Liver (tissue), 9 donors: ENCODE measurements around the gene ALB. TPM values are rescaled to one million over a fixed set of nuclear protein-coding genes. Genes with fewer than 3 reads are reported as not detected.
"Not testable (repeated sequence)": the region's sequence is repeated elsewhere in the genome, so short reads cannot be mapped to it uniquely, and the experiment has no call there.

Source experiments
- DNase-seq: peaks from one replicate; pipeline ENCODE4 v3.0.0-alpha.2; 2017; ENCODE audit warnings: low spot score
- H3K27ac ChIP-seq, 2 donors: one replicate each; pipeline ENCODE4 v1.7.0; 2013; ENCODE audit warnings: inconsistent platforms in 2 of 2, low read length in 2 of 2, control low read depth in 1 of 2, low read depth in 1 of 2, mild to moderate bottlenecking in 1 of 2
- H3K27me3 ChIP-seq, 4 donors: one replicate each; pipeline versions ENCODE4 v1.6.1 to v1.7.0; 2013; ENCODE audit warnings: low read length in 3 of 4, inconsistent platforms in 1 of 4, mild to moderate bottlenecking in 1 of 4, moderate library complexity in 1 of 4; ENCODE audit not compliant: control insufficient read depth in 4 of 4, insufficient read depth in 4 of 4
- H3K36me3 ChIP-seq, 4 donors: one replicate each; pipeline versions ENCODE4 v1.6.1 to v1.7.0; 2013; ENCODE audit warnings: low read length in 3 of 4, mild to moderate bottlenecking in 3 of 4, low read depth in 1 of 4, moderate library complexity in 1 of 4; ENCODE audit not compliant: control insufficient read depth in 4 of 4, insufficient read depth in 3 of 4
- H3K4me1 ChIP-seq, 4 donors: one replicate each; pipeline versions ENCODE4 v1.6.1 to v1.7.0; 2013; ENCODE audit warnings: low read length in 3 of 4, mild to moderate bottlenecking in 3 of 4, moderate library complexity in 1 of 4; ENCODE audit not compliant: control insufficient read depth in 4 of 4, insufficient read depth in 4 of 4
- H3K4me3 ChIP-seq, 3 donors: one replicate each; pipeline versions ENCODE4 v1.6.1 to v1.7.0; 2013; ENCODE audit warnings: low read length in 3 of 3, control low read depth in 1 of 3, low read depth in 1 of 3, mild to moderate bottlenecking in 1 of 3
- H3K9ac ChIP-seq, 2 donors: one replicate each; pipeline ENCODE4 v1.7.0; 2013; ENCODE audit warnings: low read length in 2 of 2, mild to moderate bottlenecking in 2 of 2, moderate library complexity in 2 of 2, control low read depth in 1 of 2, low read depth in 1 of 2
- H3K9me3 ChIP-seq, 4 donors: one replicate each; pipeline versions ENCODE4 v1.6.1 to v1.7.0; 2013; ENCODE audit warnings: low read length in 3 of 4; ENCODE audit not compliant: control insufficient read depth in 4 of 4
- EGR1 ChIP-seq, 2 donors: IDR thresholded peaks; 2 replicates each; pipeline ENCODE4 v1.6.1; 2016 to 2018; ENCODE audit warnings: antibody characterized with exemption in 2 of 2, low read depth in 2 of 2
- FOXA1 ChIP-seq: IDR thresholded peaks from 2 replicates; pipeline ENCODE4 v1.6.1; 2016; ENCODE audit warnings: antibody characterized with exemption
- FOXA2 ChIP-seq: IDR thresholded peaks from 2 replicates; pipeline ENCODE4 v1.6.1; 2016; ENCODE audit warnings: antibody characterized with exemption
- GABPA ChIP-seq, 2 donors: IDR thresholded peaks in 1 of 2; conservative IDR thresholded peaks in 1 of 2; 2 replicates each; pipeline ENCODE4 v1.6.1; 2016; ENCODE audit warnings: antibody characterized with exemption in 2 of 2, mild to moderate bottlenecking in 1 of 2, moderate library complexity in 1 of 2
- HNF4A ChIP-seq, 2 donors: conservative IDR thresholded peaks; 2 replicates each; pipeline ENCODE4 v1.6.1; 2016; ENCODE audit warnings: antibody characterized with exemption in 2 of 2, mild to moderate bottlenecking in 2 of 2
- HNF4G ChIP-seq: IDR thresholded peaks from 2 replicates; pipeline ENCODE4 v1.6.1; 2016; ENCODE audit warnings: antibody characterized with exemption
- JUND ChIP-seq, 2 donors: IDR thresholded peaks; 2 replicates each; pipeline ENCODE4 v1.6.1; 2016; ENCODE audit warnings: antibody characterized with exemption in 2 of 2
- NR2F2 ChIP-seq: IDR thresholded peaks from 2 replicates; pipeline ENCODE4 v1.6.1; 2016; ENCODE audit warnings: antibody characterized with exemption
- RAD21 ChIP-seq, 2 donors: IDR thresholded peaks; 2 replicates each; pipeline ENCODE4 v1.6.1; 2016; ENCODE audit warnings: antibody characterized with exemption in 2 of 2, mild to moderate bottlenecking in 2 of 2
- RXRA ChIP-seq, 2 donors: IDR thresholded peaks; 2 replicates each; pipeline ENCODE4 v1.6.1; 2017 to 2018; ENCODE audit warnings: antibody characterized with exemption in 2 of 2, mild to moderate bottlenecking in 1 of 2
- SP1 ChIP-seq: IDR thresholded peaks from 2 replicates; pipeline ENCODE4 v1.6.1; 2018; ENCODE audit warnings: antibody characterized with exemption, mild to moderate bottlenecking
- TAF1 ChIP-seq: conservative IDR thresholded peaks from 2 replicates; pipeline ENCODE4 v1.6.1; 2016; ENCODE audit warnings: antibody characterized with exemption, mild to moderate bottlenecking
- YY1 ChIP-seq: IDR thresholded peaks from 2 replicates; pipeline ENCODE4 v1.6.1; 2016; ENCODE audit warnings: antibody characterized with exemption, mild to moderate bottlenecking
- WGBS: extraction: QIAGEN DNeasy Blood & Tissue Kit; methylation state at CpG from one replicate; pipeline ENCODE4 v1.1.7; 2013; 5-methylcytosine and 5-hydroxymethylcytosine counted together
- polyA plus RNA-seq, 2 donors: library from polyadenylated mRNA; stranded (reverse) in 1 of 2; unstranded in 1 of 2; fragments of 200-250 nt in 1 of 2; fragments of >200 nt in 1 of 2; fragmentation: Nextera tagmentation in 1 of 2; extraction: Ambion mirVana in 1 of 2; gene quantifications; one replicate each; pipeline versions ENCODE4 v1.2.1 to v1.2.3, GENCODE V29; 2013 to 2015
- total RNA-seq, 2 donors: library from RNA; depleted of rRNA; stranded (reverse); fragments of >200 nt; gene quantifications; one replicate each; pipeline ENCODE4 v1.2.3, GENCODE V29; 2014
- TF ChIP-seq, protein P1 (sequence below): IDR thresholded peaks from 2 replicates; pipeline ENCODE4 v1.6.1; 2016; ENCODE audit warnings: antibody characterized with exemption
- TF ChIP-seq, protein P2 (sequence below): fragments of 150-350 bp; IDR thresholded peaks from 2 replicates; pipeline ENCODE4 v1.5.1; 2017; ENCODE audit warnings: improper control_type of control experiment, low read depth, low read length; ENCODE audit not compliant: missing input control
- TF ChIP-seq, protein P3 (sequence below): IDR thresholded peaks from 2 replicates; pipeline ENCODE4 v1.6.1; 2016; ENCODE audit warnings: antibody characterized with exemption, mild to moderate bottlenecking
- TF ChIP-seq, protein P4 (sequence below): IDR thresholded peaks from 2 replicates; pipeline ENCODE4 v1.6.1; 2016; ENCODE audit warnings: antibody characterized with exemption
- TF ChIP-seq, protein P5 (sequence below): IDR thresholded peaks from 2 replicates; pipeline ENCODE4 v1.6.1; 2016; ENCODE audit warnings: antibody characterized with exemption
- donor health status: healthy.
- donor health status: healthy.
- donor health status: healthy.
- donor health status: healthy.
- donor health status: healthy.

The ALB gene
- over 10,000 TPM; 37,224 to 59,987 TPM for total RNA-seq
- polyA plus RNA-seq = over 10,000 TPM; 33,161 to 33,802 TPM

DNA sequence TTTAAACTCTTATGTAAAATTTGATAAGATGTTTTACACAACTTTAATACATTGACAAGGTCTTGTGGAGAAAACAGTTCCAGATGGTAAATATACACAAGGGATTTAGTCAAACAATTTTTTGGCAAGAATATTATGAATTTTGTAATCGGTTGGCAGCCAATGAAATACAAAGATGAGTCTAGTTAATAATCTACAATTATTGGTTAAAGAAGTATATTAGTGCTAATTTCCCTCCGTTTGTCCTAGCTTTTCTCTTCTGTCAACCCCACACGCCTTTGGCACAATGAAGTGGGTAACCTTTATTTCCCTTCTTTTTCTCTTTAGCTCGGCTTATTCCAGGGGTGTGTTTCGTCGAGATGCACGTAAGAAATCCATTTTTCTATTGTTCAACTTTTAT is at the start of gene ALB:
Gene ALB, plus strand, starts transcription at position 246 of the 400 bp plus-strand sequence. Its CDS starts 41 bp downstream, at position 287.
- DNase-seq = no peak
- Histone ChIP-seq H3K9me3 (no peaks in the 10 kb centered on the region), H3K9ac (peak within 1 kb of the TSS; percentile 88 to 95), H3K36me3 (peaks cover 0 to 24% (median 9%) of the 10 kb centered on the region in 4 donors), H3K27me3 (no peaks in the 10 kb centered on the region), H3K4me1 (peaks cover 0 to 42% (median 31%) of the 10 kb centered on the region in 4 donors), H3K4me3 (peak within 1 kb of the TSS; percentile 70 to 85 (median 71)), H3K27ac (peak within 1 kb of the TSS; percentile 50 to 82)
- 35% methylated on average over 7 of the region's 7 CpGs for WGBS
- peak in 1 of 2 donors; percentile 64 for TF ChIP-seq RXRA (IDR thresholded peaks at IDR 0.05)
- TF ChIP-seq FOXA2 = peak; percentile 87
- peak; percentile 99 for TF ChIP-seq TAF1
- TF ChIP-seq, protein P1, sequence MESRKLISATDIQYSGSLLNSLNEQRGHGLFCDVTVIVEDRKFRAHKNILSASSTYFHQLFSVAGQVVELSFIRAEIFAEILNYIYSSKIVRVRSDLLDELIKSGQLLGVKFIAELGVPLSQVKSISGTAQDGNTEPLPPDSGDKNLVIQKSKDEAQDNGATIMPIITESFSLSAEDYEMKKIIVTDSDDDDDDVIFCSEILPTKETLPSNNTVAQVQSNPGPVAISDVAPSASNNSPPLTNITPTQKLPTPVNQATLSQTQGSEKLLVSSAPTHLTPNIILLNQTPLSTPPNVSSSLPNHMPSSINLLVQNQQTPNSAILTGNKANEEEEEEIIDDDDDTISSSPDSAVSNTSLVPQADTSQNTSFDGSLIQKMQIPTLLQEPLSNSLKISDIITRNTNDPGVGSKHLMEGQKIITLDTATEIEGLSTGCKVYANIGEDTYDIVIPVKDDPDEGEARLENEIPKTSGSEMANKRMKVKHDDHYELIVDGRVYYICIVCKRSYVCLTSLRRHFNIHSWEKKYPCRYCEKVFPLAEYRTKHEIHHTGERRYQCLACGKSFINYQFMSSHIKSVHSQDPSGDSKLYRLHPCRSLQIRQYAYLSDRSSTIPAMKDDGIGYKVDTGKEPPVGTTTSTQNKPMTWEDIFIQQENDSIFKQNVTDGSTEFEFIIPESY = peak; percentile 70
- TF ChIP-seq JUND (IDR thresholded peaks at IDR 0.05) = peak; percentile 25 to 61
- no peak for TF ChIP-seq GABPA (IDR thresholded peaks at IDR 0.05 in 1 of 2, conservative IDR thresholded peaks at IDR 0.05 in 1 of 2)
- TF ChIP-seq NR2F2 = no peak
- TF ChIP-seq YY1 = peak; percentile 35
- TF ChIP-seq, protein P2, sequence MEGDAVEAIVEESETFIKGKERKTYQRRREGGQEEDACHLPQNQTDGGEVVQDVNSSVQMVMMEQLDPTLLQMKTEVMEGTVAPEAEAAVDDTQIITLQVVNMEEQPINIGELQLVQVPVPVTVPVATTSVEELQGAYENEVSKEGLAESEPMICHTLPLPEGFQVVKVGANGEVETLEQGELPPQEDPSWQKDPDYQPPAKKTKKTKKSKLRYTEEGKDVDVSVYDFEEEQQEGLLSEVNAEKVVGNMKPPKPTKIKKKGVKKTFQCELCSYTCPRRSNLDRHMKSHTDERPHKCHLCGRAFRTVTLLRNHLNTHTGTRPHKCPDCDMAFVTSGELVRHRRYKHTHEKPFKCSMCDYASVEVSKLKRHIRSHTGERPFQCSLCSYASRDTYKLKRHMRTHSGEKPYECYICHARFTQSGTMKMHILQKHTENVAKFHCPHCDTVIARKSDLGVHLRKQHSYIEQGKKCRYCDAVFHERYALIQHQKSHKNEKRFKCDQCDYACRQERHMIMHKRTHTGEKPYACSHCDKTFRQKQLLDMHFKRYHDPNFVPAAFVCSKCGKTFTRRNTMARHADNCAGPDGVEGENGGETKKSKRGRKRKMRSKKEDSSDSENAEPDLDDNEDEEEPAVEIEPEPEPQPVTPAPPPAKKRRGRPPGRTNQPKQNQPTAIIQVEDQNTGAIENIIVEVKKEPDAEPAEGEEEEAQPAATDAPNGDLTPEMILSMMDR = no peak
- TF ChIP-seq RAD21 (IDR thresholded peaks at IDR 0.05) = peak; percentile 41 to 49
- TF ChIP-seq, protein P3, sequence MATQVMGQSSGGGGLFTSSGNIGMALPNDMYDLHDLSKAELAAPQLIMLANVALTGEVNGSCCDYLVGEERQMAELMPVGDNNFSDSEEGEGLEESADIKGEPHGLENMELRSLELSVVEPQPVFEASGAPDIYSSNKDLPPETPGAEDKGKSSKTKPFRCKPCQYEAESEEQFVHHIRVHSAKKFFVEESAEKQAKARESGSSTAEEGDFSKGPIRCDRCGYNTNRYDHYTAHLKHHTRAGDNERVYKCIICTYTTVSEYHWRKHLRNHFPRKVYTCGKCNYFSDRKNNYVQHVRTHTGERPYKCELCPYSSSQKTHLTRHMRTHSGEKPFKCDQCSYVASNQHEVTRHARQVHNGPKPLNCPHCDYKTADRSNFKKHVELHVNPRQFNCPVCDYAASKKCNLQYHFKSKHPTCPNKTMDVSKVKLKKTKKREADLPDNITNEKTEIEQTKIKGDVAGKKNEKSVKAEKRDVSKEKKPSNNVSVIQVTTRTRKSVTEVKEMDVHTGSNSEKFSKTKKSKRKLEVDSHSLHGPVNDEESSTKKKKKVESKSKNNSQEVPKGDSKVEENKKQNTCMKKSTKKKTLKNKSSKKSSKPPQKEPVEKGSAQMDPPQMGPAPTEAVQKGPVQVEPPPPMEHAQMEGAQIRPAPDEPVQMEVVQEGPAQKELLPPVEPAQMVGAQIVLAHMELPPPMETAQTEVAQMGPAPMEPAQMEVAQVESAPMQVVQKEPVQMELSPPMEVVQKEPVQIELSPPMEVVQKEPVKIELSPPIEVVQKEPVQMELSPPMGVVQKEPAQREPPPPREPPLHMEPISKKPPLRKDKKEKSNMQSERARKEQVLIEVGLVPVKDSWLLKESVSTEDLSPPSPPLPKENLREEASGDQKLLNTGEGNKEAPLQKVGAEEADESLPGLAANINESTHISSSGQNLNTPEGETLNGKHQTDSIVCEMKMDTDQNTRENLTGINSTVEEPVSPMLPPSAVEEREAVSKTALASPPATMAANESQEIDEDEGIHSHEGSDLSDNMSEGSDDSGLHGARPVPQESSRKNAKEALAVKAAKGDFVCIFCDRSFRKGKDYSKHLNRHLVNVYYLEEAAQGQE = peak; percentile 91
- peak; percentile 62 to 71 for TF ChIP-seq HNF4A (conservative IDR thresholded peaks at IDR 0.05)
- peak; percentile 61 for TF ChIP-seq SP1
- TF ChIP-seq, protein P4, sequence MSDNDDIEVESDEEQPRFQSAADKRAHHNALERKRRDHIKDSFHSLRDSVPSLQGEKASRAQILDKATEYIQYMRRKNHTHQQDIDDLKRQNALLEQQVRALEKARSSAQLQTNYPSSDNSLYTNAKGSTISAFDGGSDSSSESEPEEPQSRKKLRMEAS = peak; percentile 32
- TF ChIP-seq, protein P5, sequence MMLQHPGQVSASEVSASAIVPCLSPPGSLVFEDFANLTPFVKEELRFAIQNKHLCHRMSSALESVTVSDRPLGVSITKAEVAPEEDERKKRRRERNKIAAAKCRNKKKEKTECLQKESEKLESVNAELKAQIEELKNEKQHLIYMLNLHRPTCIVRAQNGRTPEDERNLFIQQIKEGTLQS = no peak
- TF ChIP-seq HNF4G = no peak
- TF ChIP-seq EGR1 (IDR thresholded peaks at IDR 0.05; ENCODE audit: low read depth in 2 of 2) = no peak
- peak; percentile 75 for TF ChIP-seq FOXA1

DNA sequence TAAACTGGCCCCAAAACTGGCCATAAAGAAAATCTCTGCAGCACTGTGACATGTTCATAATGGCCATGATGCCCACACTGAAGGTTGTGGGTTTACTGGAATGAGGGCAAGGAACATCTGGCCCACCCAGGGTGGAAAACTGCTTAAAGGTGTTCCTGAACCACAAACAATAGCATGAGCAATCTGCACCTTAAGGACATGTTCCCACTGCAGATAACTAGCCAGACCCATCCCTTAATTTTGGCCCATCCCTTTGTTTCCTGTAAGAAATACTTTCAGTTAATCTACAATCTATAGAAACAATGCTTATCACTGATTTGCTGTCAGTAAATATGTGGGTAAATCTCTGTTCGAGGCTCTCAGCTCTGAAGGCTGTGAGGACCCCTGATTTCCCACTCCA is 46.9 kb upstream of the ALB start:
- WGBS = 92% methylated on average over 1 of the region's 1 CpG
- not testable (repeated sequence) for H3K9me3 ChIP-seq, H3K27ac ChIP-seq, H3K36me3 ChIP-seq, H3K4me1 ChIP-seq, DNase-seq, H3K4me3 ChIP-seq, H3K27me3 ChIP-seq, H3K9ac ChIP-seq

DNA sequence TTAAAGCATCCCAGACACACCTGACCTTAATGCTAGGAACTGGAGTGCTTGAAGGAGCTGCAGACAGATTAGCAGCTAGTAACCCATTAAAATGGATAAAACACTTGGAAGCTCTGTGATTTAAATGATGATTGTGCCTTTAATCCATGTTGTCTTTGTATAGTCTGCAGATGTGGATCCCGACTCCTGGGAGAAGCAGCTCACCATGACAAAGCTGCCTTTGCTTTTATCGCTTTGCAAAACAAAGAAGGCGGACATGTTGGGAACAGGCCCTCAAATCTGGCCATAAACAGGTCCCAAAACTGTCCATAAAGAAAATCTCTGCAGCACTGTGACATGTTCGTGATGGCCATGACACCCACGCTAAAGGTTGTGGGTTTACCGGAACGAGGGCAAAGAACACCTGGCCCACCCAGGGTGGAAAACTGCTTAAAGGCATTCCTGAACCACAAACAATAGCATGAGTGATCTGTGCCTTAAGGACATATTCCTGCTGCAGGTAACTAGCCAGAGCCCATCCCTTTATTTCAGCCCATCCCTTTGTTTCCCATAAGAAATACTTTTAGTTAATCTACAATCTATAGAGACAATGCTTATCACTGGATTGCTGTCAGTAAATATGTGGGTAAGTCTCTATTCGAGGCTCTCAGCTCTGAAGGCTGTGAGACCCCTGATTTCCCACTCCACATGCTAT is 34.4 kb upstream of the ALB start:
- H3K27ac ChIP-seq, H3K27me3 ChIP-seq, H3K9me3 ChIP-seq, H3K9ac ChIP-seq, DNase-seq, H3K36me3 ChIP-seq, H3K4me3 ChIP-seq: not testable (repeated sequence)
- WGBS = 89% methylated on average over 8 of the region's 8 CpGs
- peaks cover 6 to 30% (median 15%) of the 10 kb centered on the region in 4 donors for H3K4me1 ChIP-seq
